Stimulated activated CD4-positive, alpha-beta T cell treated with anti-CD3 and anti-CD28 coated beads, TNF-alpha, amount 100 ng/mL, for 4 hours (primary cell): ENCODE measurements around the gene CCDC117.

Experiments
- DNase-seq, 3 experiments: peaks; one replicate each; pipeline ENCODE4 v3.0.0-alpha.2; 2020; ENCODE audit warnings: low read depth in 3 of 3

CCDC117 gene

DNA sequence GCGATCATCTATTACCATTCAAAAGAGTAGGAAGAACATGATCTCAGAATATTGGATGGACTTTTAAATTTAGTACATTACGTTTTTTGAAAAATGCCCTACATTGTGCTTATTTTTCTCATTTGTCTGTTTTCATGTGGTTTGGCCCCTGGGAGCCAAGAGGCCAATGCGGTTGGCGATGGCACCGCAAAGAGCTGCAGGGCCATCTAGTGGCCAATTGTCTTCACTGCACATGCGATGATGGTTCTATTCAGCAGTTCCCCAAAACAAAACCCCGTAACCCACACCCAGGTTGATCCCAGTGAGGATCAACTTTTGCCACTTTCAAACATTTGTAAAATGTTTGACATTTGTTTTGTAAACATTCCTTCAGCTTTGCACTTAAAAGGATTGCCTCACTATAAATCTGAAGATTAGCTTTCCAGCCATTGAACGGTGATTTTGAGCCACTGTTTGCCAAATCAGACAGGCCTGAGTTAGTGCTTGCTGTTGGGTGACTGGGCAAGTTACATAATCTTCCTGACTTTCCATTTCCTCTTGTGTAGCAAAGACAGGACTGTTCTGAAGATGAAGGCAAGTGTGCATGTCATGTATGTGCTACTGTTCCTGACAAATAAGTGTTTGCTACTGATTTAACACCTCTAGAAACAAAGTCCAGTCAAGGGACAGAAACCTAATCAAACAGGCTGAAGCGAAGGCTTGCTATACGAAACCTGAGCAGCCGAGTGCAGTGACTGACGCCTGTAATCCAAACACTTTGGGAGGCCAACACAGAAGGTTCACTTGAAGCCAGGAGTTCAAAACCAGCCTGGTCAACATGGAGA lies 57.1 kb downstream of the CCDC117 start:
- peak; percentile 44 to 58 (median 52) for DNase-seq

DNA sequence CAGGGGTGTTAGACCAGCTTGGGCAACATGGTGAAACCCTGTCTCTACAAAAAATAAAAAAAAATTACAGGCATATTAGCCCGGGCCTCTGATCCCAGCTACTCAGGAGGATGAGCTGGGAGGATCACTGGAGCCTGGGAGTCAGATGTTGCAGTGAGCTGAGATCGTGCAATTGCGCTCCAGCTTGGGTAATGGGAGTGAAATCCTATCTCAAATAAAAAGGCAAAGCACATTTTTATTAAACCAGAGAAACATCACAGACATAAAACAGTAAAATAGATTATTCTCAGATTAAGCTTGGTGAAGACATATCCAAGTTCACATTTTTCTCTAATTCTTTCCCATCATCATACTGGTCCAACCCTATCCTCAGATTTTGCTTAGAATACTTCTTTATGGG lies 57.9 kb downstream of the CCDC117 start:
- no peak for DNase-seq

- no peak for DNase-seq
Observed at GRCh38 chr22:28831140-28832072, 58.9 kb downstream of the CCDC117 start.

DNA sequence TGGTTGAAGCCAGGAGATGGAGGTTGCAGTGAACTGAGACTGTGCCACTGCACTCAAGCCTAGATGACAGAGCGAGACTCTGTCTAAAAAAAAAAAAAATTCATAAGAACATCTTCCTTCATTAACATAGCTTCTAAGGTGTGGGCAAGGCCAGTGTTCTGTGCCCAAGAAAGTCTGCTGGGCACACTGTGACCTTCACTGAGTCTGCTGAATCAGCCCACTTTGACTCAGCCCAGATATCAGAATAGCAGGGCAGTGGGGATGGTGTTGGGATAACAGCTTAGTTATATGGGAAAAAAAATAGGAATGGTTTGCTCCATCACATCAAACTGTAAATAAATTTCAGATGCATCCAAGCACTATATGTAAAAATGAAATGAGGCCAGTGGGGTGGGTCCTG lies 60.2 kb downstream of the CCDC117 start:
- DNase-seq = no peak

GRCh38 chr22:28833276-28833923 lies 60.9 kb downstream of the CCDC117 start:
- DNase-seq = no peak

GRCh38 chr22:28835630-28836189 lies 63.2 kb downstream of the CCDC117 start:
- no peak for DNase-seq

- no peak for DNase-seq
Observed at GRCh38 chr22:28837640-28838039, 65.1 kb downstream of the CCDC117 start.
